ENCODE measurements around the gene SIRT1. TPM values are rescaled to one million over a fixed set of nuclear protein-coding genes. Genes with fewer than 3 reads are reported as not detected.
"Not testable (repeated sequence)": the region's sequence is repeated elsewhere in the genome, so short reads cannot be mapped to it uniquely, and the experiment has no call there.

The SIRT1 gene
- total RNA-seq, 1 donor from 2014 or later: 8.5 TPM

DNA sequence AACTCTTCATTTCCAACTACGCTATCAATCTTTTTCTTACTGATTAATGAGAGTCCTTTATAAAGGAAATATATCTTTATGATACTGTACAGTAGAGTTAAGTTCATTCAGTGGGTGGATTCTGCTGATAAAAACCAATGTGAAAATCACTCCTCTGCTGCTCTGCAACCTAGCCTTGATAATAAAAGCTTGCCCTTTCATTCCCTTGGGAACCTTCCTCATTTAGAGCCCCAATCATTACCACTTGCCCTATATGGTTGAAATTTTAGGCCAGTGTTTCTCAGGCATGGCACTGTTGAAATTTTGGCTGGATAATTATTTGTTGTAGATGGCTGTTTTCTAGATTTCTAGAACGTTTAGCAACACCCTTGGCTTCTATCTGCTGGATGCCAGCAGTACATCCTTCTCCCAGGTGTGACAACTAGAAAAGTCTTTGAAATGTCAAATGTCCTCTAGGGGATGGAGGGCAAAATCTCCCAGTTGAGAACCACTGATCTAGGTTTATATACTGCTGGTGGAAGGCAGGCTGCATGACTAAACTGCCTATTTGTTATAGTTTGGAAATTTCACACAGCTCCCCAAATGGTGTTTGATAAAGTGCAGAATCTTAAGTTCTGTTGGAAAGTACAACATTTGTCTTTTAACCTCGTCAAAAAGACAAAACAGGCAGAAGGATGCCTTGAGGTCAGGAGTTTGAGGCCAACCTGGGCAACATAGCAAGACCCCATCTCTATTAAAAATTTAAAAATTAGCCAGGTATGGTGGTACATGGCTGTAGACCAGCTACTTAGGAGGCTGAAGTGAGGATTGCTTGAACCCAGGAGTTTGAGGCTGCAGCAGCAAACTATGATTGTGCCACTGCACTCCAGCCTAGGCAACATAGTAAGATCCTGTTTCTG, 8.9 kb upstream of the SIRT1 start:
- no peak for DNase-seq (ENCODE audit: low read depth, low spot score)

DNA sequence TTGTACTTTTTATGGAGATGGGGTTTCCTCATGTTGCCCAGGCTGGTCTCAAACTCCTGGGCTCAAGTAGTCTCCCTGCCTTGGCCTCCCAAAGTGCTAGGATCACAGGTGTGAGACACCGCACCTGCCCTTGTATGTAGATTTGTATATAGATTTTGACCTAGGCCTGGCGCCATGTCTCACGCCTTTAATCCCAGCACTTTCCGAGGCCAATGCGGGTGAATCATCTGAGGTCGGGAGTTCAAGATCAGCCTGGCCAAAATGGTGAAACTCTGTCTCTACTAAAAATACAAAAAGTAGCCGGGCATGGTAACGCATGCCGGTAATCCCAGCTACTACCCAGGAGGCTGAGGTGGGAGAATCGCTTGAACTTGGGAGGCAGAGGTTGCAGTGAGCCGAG, 7.0 kb upstream of the SIRT1 start:
- DNase-seq (ENCODE audit: low read depth, low spot score): not testable (repeated sequence)

DNA sequence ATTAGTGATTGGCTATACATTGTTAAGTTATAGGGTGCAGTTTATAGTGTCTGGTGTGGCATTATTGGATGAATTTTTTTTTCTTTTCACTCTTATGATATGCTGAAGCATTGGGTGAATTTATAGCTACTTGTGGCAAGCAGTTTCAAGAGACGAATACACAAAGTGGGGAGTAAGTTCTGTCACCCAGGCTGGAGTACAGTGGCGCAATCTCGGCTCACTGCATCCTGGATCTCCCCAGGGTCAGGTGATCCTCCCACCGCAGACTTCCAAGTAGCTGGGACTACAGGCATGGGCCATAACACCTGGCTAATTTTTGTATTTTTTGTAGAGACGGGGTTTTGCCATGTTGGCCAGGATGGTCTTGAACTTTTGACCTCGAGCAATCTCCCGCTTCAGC, 6.3 kb upstream of the SIRT1 start:
- no peak for DNase-seq (ENCODE audit: low read depth, low spot score)

DNA sequence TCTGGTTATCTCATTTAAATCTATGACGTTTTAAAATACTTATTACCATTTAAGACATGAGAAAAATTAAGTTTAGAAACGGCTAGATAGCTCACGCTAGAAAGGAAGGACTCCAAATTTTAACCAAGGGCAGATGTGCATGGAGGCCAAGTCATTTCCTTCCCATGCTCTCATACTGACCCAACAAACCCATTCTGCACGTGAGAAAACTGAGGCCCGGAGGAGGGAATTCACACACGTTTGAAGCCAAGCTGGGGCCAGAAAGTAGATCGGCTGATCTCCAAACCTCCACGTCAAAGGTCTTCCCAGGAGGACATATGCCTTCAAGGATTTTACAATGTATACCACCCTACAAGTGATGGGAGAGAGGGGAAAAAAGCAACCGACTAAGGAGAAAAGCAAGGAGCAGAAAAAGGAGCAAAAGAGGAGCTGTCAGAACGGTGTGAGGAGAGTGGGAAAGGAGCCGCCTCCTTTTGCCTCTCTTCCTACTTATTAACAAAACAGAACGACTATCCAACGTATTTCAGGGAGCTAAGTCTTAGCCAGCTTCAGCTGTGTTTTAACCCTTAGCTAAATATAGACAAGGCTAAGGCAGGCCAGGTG, 645 bp upstream of the SIRT1 start:
- peak; percentile 2 for DNase-seq (ENCODE audit: low read depth, low spot score)

DNA sequence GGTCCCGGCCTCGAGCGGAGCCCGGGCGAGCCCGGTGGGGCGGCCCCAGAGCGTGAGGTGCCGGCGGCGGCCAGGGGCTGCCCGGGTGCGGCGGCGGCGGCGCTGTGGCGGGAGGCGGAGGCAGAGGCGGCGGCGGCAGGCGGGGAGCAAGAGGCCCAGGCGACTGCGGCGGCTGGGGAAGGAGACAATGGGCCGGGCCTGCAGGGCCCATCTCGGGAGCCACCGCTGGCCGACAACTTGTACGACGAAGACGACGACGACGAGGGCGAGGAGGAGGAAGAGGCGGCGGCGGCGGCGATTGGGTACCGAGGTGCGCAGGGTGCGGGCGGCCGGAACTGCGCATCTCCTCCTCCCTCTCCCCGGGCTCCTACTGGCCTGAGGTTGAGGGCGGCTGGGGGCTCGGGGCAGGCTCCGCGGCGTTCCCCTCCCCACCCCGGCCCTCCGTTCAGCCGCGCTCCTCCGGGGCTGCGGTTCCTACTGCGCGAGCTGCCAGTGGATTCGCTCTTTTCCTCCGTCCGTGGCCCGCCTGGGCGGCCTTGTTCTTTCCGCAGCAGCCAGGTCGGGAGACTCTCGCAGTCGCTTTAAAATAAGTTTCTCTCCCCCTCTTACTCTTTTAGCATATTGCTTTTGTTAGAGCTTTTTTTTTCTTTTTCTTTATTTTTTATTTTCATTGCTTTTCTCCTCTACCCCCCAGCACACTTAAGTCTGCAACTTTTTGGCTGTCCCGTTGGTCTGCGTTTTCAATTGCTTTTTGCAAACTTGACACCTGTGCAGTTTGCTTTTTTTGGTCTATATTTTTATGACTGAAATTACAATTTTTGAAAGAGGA, 600 bp downstream of the SIRT1 start:
- DNase-seq (ENCODE audit: low read depth, low spot score): peak; percentile 5

DNA sequence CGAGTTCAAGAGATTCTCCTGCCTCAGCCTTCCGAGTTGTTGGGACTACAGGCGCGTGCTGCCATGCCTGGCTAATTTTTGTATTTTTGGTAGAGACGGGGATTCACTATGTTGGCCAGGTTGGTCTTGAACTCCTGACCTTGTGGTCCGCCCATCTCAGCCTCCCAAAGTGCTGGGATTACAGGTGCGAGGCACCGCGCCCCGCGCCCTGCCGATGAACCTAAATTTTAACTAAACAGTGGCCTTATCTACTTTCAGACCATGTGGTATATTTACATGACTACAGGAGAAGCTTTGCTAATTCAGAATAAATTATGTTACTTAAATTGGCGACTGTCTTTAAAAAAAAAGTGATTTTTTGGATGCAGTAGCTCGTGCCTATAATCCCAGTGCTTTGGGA, 9.2 kb downstream of the SIRT1 start:
- no peak for DNase-seq (ENCODE audit: low read depth, low spot score)

DNA sequence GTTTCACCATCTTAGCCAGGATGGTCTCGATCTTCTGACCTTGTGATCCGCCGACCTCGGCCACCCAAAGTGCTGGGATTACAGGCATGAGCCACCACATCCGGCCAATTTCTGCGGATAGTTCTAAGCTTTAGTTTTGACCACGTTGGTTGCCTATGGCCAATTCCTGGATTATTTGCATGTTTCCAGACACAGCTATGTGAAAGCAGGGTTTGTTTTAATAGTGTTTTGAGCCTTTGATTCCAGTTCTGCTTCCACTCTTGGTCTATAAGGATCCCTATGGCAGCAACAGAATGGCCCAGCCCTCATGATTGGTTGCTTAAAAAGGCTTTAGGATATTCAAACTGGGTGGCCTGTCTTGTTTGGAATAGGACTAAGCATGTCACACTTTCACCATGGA, 19.1 kb downstream of the SIRT1 start:
- no peak for DNase-seq (ENCODE audit: low read depth, low spot score)

DNA sequence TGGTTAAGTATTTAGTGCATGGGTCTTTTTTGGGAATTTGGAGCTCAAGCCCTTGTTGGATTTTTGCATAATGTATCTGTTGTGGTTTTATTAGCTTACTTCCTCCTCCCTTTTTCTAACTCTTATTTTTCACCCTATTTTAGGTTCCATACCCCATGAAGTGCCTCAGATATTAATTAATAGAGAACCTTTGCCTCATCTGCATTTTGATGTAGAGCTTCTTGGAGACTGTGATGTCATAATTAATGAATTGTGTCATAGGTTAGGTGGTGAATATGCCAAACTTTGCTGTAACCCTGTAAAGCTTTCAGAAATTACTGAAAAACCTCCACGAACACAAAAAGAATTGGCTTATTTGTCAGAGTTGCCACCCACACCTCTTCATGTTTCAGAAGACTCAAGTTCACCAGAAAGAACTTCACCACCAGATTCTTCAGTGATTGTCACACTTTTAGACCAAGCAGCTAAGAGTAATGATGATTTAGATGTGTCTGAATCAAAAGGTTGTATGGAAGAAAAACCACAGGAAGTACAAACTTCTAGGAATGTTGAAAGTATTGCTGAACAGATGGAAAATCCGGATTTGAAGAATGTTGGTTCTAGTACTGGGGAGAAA, 28.0 kb downstream of the SIRT1 start:
- no peak for DNase-seq (ENCODE audit: low read depth, low spot score)

DNA sequence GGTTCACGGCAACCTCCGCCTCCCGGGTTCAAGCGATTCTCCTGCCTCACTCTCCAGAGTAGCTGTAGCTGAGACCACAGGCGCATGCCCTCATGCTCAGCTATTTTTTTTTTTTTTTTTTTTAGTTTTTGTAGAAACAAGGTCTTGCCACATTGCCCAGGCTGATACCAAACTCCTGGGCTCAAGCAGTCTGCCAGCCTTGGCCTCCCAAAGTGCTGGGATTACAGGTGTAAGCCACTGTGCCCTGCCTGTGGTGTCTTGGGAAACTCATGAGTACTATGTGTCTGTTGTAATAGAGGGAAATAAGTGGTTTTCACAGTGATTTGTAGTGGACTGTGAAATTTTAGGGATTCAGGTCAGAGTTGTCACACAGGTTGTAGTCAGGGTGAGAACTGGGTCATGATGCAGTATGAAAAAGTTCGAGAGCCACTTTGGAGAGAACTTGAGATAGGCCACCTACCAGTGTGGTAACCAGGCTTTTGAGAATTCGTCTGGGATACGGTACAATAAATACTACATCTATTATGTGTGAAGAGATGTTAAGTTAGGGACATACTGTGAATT, 30.4 kb downstream of the SIRT1 start:
- no peak for DNase-seq (ENCODE audit: low read depth, low spot score)

DNA sequence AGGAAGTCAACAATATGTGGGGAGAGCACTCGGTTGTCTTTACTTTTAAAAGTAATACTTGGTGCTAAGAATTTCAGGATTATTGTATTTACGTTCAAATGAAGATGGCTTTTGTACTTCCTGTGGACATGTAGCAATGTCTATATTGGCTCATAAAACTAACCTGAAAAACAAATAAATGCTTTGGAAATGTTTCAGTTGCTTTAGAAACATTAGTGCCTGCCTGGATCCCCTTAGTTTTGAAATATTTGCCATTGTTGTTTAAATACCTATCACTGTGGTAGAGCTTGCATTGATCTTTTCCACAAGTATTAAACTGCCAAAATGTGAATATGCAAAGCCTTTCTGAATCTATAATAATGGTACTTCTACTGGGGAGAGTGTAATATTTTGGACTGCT, 32.7 kb downstream of the SIRT1 start:
- DNase-seq (ENCODE audit: low read depth, low spot score): no peak

DNA sequence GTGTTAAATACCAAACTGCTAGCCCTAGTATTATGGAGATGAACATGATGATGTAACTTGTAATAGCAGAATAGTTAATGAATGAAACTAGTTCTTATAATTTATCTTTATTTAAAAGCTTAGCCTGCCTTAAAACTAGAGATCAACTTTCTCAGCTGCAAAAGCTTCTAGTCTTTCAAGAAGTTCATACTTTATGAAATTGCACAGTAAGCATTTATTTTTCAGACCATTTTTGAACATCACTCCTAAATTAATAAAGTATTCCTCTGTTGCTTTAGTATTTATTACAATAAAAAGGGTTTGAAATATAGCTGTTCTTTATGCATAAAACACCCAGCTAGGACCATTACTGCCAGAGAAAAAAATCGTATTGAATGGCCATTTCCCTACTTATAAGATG, 33.2 kb downstream of the SIRT1 start:
- DNase-seq (ENCODE audit: low read depth, low spot score): no peak

DNA sequence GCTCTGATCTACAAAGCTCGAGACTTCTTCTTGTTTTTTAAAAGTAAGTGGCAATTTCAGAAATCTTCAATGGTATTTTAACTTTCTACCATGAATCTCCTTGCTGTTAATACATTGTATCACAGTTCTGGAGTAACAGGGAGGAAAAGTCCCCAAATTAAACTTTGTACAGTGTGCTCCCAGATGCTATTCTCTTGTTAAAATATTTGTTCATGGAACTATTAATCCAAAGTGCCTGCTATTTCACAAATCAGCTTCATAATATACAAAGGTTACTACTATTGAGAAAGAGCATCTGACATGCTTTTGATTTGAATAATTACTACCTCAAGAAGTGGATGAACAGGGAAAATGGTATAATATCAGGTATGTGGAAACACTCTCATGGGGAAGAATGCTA, 36.6 kb downstream of the SIRT1 start:
- no peak for DNase-seq (ENCODE audit: low read depth, low spot score)

DNA sequence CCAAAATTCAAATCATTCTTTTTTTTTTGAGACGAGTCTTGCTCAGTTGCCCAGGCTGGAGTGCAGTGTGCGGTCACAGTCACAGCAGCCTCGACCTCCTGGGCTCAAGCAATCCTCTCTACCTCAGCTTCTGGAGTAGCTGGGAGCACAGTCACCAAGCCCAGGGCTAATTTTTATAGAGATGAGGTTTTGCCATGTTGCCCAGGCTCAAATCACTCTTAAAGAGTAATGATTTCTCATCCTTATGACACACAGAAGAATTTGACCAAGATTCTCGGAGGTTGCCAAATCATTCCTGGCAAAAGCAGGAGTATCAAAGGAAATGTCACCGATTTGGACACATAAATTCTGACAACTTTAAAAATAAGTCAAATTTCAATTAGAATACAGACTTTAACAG, 39.1 kb downstream of the SIRT1 start:
- DNase-seq (ENCODE audit: low read depth, low spot score): no peak

DNA sequence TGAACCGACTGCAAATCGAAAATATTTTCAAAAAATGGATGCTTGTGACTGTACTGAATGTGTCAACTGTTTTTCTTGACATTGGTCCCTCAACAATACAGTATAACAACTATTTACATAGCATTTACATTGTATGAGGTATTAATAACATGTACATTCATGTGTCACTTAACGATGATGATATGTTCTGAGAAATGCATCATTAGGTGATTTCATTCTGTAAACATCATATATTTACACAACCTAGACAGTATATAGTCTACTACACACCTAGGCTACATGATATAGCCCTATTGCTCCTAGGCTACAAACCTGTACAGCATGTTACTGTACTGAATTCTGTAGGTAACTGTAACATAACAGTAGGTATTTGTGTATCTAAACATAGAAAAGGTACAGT, 39.7 kb downstream of the SIRT1 start:
- no peak for DNase-seq (ENCODE audit: low read depth, low spot score)

DNA sequence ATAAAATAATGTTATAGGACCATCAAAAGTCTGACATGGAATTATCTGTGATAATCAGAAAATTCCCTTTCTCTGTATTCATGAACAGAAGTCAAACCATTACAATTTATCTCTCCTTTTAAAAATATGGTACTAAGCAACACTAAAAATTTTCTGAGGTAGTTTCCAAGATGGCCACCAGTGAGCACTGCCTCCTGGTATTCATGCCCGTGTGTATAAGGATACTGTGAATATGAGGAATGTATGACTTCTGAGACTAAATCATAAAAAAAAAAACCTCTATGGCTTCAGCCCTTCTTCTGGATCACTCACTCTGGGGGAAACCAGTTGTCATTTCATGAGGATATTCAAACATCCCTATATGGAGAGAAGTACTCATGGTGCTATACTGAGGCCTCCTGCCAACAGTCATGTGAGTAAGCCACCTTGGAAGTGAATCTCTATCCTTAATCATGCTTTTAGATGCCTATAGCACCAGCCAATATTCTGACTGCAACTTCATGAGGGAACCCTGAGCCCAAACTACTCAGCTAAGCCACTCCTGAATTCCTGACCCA, 41.1 kb downstream of the SIRT1 start:
- no peak for DNase-seq (ENCODE audit: low read depth, low spot score)

DNA sequence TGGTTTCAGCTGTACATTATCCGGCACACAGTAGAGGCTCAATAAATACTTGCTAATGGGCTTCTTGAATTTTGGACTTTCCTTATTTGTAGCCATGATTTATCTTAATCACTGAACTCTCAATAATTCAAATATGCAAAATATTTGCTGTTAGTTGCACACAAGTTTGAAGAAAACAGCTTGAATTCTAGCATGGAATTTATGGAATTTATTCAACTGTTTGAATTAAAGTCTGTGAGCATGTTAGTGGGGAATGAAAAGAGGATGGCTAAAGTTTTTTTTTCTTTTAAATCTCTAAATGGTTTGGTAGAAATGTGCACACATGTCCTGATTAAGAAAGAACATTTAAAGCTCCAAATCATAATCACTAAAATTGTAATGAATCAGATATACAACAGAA, 42.5 kb downstream of the SIRT1 start:
- no peak for DNase-seq (ENCODE audit: low read depth, low spot score)

DNA sequence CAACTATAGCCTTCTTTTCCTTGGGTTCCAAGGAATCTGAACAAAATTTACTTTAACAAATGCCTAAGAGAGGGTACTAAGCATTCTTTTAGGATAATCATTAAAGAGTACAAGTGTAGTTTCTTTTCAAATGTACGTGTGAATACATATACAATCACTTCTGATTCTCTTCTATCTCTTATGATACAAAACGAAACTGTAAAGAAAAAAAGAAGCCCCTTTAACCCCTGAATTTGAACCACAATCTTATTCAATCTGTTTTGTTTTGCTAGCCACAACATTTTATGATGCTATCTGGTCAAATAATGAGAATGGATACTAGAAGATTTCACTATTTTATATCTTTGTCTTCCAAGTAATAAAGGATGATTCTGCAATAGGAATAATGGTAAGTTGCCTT, 48.7 kb downstream of the SIRT1 start:
- DNase-seq (ENCODE audit: low read depth, low spot score): no peak

DNA sequence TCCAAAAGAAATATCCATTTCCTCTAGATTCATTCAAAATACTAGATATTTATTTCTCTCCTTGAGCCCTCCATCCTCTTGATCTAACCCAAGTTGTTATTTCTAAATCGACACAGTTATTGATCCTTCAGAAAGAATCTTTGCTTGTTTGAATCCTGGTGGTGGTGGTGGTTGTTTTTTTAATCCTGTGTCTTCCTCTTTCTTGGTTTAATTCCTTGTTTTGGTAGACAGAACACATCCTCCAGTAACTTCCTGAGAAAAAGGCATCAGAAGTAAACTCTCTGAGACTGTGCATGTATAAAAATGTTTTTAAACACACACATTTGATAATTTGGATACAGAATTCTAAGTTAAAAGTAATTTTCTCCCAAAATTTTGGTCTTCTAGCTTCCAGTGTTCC, 49.9 kb downstream of the SIRT1 start:
- DNase-seq (ENCODE audit: low read depth, low spot score): no peak

DNA sequence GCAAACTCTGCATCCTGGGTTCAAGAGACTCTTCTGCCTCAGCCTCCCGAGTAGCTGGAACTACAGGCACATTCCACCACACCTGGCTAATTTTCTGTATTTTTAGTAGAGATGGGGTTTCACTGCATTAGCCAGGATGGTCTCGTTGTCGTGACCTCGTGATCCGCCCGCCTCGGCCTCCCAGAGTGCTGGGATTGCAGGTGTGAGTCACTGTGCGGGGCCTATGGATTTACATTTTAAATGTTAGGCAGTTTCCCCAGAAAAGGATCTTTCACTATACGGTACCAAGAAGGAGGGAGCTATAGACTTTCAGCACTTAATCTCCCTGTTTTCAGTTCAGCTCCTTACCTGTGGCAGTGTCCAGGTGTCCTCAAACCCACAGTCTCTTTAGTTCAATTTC, 50.8 kb downstream of the SIRT1 start:
- DNase-seq (ENCODE audit: low read depth, low spot score): no peak

DNA sequence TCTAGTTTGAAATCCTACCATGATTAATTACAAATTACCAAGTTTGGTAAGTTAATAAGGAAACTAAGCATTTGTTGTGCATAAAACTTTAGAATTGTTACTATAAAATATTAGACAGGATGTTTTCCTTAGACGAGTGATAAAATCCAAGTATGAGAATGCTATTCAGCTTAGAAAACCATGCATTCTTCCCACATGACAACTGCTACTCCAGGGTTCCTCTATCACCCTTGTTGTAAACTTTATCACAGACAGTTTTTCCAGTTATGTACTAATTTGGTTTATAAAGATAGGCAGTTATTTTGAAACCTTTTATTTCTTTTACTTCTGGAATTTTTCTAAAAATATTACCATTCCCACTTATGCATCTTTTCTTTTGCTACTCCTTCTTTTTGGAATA, 52.0 kb downstream of the SIRT1 start:
- no peak for DNase-seq (ENCODE audit: low read depth, low spot score)

DNA sequence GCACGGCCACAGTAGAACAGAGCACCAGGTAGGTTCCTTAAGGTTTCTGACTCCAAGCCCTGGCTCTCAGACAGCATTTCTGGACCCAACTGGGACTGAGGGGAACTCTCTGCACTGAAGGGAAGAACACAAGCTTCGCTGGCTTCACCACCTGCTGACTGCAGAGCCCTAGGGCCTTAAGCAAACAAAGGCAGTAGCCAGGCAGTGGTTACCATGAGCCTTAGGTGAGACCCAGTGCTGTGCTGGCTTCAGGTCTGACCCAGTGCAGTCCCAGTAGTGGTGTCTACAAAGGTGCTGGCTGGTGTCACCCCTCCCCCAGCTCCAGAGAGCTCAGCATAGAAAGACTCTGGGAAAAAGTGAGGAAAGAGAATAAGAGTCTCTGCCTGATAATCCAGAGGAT, 59.5 kb downstream of the SIRT1 start:
- no peak for DNase-seq (ENCODE audit: low read depth, low spot score)

All from pulmonary artery endothelial cell (primary cell).